VCaP (cell line): ENCODE measurements around the gene PCBD1.
"Not testable (repeated sequence)": the region's sequence is repeated elsewhere in the genome, so short reads cannot be mapped to it uniquely, and the experiment has no call there.

Experiments
- H3K27ac ChIP-seq: fragments of 450-650 bp; 2 replicates; pipeline ENCODE4 v1.5.1; 2017
- CTCF ChIP-seq: fragments of 450-650 bp; conservative IDR thresholded peaks from 2 replicates; pipeline ENCODE4 v1.5.1; 2017; ENCODE audit warnings: mild to moderate bottlenecking, moderate library complexity

The PCBD1 gene

GRCh38 chr10:70923696-70924095, 35.3 kb upstream of the PCBD1 start:
- no peak for TF ChIP-seq CTCF

GRCh38 chr10:70921285-70921684, 32.9 kb upstream of the PCBD1 start:
- H3K27ac ChIP-seq = no peak overlapping the region

More at GRCh38 chr10:70923696-70924095, 35.3 kb upstream of the PCBD1 start:
- no peak overlapping the region for H3K27ac ChIP-seq

GRCh38 chr10:70920519-70920918, 32.2 kb upstream of the PCBD1 start:
- TF ChIP-seq CTCF = no peak

More at GRCh38 chr10:70921285-70921684, 32.9 kb upstream of the PCBD1 start:
- TF ChIP-seq CTCF = no peak

GRCh38 chr10:70919906-70920305, 31.5 kb upstream of the PCBD1 start:
- not testable (repeated sequence) for H3K27ac ChIP-seq

More at GRCh38 chr10:70920519-70920918, 32.2 kb upstream of the PCBD1 start:
- H3K27ac ChIP-seq = no peak overlapping the region

- no peak for TF ChIP-seq CTCF
- no peak overlapping the region for H3K27ac ChIP-seq
These were observed 30.6 kb upstream of the PCBD1 start for GRCh38 chr10:70918851-70919530.

- no peak overlapping the region for H3K27ac ChIP-seq
- no peak for TF ChIP-seq CTCF
These were observed 29.3 kb upstream of the PCBD1 start for GRCh38 chr10:70917635-70918034.

- no peak for TF ChIP-seq CTCF
- no peak overlapping the region for H3K27ac ChIP-seq
These were observed 28.9 kb upstream of the PCBD1 start for GRCh38 chr10:70917226-70917625.

- TF ChIP-seq CTCF = no peak
- no peak overlapping the region for H3K27ac ChIP-seq
These were observed 27.9 kb upstream of the PCBD1 start for GRCh38 chr10:70916241-70916640.
